ENCODE data around the gene SART1.
A peak's percentile ranks its signal among the peaks of the same experiment; 100 is the strongest.

Gene SART1, protein sequence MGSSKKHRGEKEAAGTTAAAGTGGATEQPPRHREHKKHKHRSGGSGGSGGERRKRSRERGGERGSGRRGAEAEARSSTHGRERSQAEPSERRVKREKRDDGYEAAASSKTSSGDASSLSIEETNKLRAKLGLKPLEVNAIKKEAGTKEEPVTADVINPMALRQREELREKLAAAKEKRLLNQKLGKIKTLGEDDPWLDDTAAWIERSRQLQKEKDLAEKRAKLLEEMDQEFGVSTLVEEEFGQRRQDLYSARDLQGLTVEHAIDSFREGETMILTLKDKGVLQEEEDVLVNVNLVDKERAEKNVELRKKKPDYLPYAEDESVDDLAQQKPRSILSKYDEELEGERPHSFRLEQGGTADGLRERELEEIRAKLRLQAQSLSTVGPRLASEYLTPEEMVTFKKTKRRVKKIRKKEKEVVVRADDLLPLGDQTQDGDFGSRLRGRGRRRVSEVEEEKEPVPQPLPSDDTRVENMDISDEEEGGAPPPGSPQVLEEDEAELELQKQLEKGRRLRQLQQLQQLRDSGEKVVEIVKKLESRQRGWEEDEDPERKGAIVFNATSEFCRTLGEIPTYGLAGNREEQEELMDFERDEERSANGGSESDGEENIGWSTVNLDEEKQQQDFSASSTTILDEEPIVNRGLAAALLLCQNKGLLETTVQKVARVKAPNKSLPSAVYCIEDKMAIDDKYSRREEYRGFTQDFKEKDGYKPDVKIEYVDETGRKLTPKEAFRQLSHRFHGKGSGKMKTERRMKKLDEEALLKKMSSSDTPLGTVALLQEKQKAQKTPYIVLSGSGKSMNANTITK

DNA sequence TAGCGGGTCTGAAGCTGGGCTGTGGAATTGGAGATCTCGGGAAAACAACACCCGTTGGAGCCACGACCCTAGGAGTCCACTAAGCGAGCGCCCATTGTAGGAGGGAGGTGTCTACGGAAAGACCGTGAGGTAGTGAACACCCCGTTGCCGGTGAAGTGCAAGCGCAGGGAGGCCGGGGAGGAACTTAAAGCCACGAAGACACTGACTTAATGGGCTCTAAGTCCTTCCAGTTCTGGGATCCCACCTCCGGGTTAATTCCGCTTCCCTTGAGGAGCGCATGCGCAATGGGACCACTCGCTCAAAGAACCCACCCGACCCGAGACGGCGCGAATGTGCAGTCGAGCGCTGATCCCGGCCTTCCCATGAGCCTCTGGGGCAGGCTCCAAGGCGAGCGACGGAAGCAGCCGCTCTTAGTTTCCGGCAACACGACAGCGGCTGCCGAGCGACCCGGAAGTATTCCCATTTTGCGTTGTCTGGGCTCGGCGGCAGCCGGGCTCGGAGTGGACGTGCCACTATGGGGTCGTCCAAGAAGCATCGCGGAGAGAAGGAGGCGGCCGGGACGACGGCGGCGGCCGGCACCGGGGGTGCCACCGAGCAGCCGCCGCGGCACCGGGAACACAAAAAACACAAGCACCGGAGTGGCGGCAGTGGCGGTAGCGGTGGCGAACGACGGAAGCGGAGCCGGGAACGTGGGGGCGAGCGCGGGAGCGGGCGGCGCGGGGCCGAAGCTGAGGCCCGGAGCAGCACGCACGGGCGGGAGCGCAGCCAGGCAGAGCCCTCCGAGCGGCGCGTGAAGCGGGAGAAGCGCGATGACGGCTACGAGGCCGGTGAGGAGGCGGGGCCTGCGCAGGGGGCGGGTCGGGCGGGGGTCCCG, at the start of gene SART1:
Gene SART1, plus strand, starts transcription at position 468 of the 874 bp plus-strand sequence. Its CDS starts 47 bp downstream, at position 515.
- peak; percentile 83 for FAIRE-seq

DNA sequence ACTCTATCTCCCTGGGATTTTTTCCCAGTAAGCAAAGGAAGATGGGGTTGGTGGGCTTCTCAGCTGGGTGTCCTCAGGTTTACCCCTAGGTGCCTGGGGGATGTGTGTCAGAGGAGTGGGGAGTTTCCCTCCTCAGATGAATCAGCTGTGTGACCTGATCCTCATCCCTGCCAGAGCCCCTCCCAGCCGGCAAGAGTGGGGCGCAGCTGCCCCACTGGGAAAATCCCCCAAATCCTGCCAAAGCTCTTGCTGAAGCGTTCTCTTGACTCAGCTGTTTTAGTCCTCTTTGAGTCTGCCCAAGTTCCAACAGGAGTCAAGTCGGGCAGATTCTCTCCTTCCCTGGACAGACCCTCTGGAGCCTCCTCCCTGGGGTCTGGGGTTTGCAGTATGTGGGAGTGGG, 48.7 kb upstream of the SART1 start:
- no peak for FAIRE-seq

DNA sequence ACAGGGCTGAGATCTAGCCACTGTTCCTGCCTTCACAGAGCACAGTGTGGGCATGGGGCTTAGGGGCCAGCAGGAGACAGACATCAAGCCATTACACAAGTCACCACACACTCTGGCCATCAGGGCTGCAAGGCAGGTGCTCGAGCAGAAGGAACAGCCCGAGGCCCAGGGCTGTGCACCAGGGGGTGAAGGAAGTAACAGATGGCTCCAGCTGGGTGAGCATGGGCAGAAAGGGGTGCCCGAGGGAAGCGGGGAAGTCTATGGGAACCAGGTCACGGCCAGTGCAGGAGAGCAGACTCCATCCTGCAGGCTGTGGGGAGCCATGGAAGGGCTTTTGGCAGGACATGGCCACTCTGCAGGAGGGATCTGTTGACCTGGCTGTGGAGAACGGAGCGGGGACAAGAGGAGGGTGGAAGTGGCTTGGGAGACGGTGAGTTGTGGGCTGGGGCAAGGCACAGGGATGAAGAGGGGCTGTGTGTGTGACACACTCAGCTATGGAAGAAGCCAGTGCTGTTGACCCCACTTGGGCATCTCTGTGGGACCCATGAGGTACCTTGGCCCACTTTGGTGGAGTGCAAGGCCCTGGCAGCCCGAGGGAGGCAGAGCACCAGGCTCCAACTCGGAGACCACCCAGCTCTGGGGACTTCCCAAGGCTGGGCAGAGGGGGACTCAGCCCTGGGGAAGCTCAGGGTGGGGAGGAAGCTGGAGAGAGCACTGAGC, 46.3 kb upstream of the SART1 start:
- no peak for FAIRE-seq

DNA sequence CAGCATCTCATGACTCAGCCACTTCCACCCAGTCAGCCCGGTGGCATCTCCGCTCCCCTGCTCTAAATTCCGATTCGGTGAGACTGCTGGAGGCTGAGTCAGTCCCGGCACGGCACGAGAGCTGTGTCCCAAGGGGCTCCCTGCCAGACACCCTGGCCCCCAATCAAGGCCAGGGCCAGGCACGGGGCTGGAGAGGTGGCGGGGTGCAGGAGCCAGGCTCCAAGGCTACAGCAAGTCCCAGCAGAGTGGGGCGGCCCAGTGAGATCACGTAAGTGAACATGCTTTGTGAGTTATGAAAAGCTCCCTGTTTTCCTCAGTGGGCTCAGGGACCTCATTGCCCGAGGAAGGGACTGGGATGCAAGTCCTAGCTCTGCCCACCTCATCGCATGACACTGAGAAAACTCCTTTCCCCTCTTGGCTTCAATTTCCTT, 45.7 kb upstream of the SART1 start:
- FAIRE-seq = no peak

DNA sequence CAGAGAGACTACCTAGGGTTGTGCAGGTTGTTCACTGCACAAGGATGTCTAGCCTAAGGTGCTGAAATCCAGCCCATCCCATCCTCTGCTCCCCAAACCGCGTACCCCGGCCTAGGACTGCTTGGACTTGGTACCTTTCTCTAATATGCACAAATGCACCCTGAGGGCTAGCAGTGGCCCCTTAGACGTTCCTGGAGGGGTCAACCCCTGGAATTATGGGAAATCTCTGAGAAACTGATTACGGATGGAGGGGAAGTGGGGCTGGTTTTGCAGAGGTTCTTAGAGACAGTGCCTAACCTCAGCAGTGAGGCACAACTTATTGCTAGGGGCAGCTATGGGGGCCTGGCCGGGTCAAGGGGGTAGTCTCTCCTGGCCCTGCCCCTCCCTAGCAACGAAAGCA, 45.1 kb upstream of the SART1 start:
- no peak for FAIRE-seq

DNA sequence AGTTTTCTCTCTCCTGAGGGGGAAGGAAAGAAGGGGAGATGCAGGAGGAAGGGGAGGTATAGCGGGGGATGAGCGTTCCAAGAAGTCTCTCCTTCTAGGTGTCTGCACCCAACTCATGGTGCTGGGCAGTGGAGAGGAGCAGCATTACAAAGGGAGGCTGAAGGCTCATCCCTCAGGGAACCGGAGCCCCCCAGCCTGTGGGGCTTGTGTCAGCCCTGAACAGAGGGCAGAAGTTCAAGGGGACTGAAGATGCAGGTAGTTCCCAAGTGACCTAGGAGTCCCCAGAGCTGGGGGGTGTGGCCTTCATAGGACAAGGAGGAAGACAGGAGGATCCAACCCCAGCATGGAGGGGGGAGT, 44.5 kb upstream of the SART1 start:
- FAIRE-seq = no peak

DNA sequence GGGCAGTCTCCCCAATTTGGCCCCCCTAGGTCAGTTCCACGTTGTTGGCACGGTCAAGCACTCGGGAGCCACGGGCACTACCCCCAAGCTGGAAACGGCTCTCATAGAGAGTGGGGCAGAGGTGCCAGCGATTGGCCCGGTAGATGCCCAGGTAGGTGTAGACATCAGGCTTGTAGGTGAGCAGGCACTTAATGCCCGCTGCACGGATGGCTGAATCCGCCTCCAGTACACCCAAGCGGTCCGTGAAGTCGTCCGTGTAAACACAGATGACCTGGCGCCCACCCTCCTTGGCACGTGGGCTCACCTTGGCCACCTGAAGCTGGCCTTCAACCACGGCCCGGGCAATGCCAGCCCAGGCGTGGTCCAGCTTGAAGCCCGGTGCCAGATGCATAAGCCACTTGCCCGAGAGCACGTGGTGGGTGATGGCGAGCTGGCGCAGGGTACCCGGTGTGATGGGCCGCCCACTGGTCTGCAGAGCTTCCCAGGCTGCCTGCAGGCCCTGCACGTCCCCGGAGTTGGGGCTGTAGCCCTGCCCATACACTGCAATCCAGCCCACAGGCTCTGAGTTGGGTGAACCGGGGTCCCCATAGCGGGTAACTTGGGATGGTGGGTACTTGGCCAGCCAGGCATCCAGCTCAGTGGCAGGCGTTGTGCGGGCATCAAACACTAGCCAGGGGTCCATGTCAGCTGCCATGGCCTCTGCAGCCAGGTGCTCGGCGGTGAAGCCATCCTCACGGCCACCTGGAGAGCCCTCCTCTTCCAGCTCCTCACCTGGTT, 43.9 kb upstream of the SART1 start:
- no peak for FAIRE-seq

DNA sequence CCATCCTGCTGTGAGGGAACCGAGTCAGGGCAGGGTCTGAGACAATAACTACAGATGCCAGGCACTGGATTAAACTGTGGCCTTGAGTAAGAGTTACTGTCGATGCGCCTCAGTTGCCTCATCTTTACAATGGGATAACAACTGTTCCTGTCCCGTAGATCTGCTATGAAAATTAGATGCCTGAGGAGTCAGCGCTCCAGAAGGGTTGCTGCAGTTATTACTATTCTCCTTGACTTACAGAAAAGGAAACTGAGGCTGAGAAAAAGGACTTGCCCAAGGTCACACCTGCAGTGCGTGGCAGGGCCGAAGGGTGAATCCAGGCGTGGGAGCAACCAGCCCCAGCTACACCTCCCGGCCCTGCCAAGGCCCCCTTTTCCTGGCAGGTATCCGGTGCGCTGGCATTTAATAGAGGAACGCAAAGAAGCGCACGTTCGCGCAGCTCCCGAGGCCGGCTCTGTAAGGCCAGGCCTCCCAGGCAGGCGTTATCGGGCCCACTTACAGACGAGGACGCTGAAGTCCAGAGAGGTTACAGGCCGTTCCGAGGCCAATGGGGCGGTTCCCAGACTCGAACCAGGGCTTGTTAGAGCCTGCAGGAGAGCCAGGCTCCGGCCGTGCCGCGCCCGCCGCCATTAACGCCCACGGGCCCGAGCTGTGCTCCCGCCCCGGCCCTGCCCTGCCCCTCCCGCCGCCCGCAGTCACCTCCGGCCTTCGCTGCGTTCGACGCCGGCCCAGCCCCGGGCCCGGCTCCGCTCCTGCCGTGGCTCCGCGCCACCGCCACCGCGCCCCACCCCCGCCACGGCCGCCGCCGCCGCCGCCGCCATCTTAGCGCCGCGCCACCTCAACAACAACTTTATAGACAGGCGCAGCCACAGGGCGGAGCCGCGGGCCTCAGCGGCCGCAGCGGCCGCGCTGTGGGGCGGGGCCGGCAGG, 43.1 kb upstream of the SART1 start, which contains the start of gene C11orf68:
Gene C11orf68, minus strand, starts transcription at position 852 of the 930 bp plus-strand sequence. Its CDS starts 31 bp downstream, at position 821.
- FAIRE-seq = no peak

DNA sequence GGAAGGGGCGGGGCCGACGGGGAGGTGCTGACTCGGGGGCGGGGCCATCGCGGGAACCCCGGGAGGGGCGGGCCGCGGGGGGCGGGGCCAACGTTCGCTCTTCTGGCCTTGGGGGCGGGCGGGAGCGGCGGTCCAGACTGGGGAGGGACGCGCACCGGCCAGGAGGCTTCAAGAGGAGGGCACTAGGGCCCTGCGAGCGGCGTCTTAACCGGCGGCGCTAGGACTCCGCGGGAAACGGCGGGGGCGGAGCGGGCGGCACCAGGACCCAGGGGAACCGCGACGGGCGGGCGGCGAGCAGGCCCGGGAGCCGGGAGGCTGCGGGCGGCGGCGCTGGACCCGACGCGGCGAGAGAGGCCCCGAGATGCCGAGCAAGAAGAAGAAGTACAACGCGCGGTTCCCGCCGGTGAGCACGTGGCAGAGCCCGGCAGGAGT, 42.4 kb upstream of the SART1 start, which contains the start of gene DRAP1:
Gene DRAP1, plus strand, starts transcription at position 286 of the 432 bp plus-strand sequence. Its CDS starts 76 bp downstream, at position 362.
- FAIRE-seq = no peak

DNA sequence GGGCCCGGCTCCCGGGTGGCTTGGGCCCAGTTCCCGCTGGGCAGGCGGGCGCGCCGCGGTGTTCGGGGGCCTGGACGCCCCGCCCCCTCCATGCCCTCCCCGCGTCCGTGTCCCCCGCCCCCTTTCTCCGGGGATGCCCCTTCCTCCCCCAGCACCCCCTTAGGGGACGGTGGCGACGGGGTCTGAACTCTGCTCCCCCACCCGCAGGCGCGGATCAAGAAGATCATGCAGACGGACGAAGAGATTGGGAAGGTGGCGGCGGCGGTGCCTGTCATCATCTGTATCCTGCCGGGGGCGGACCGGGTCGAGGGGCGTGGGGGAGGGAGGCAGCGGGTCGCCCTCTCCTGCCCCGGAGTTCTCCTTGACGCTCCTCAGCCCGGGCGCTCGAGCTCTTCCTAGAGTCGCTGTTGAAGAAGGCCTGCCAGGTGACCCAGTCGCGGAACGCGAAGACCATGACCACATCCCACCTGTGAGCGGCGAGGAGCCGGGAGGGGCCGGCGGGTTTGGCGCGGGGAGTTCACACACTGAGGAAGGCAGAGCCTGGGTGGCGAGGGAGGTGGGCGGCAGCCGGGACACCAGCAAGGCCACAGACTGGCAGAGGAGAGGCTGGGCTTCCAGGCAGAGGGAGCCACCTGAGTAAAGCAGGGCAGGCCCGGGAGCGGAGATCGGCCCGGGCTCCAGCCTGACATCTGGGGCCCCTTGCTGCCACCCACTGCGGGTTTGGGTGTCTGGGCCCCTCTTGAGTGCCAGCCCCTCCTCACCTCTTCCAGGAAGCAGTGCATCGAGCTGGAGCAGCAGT, 41.8 kb upstream of the SART1 start:
- FAIRE-seq = no peak

DNA sequence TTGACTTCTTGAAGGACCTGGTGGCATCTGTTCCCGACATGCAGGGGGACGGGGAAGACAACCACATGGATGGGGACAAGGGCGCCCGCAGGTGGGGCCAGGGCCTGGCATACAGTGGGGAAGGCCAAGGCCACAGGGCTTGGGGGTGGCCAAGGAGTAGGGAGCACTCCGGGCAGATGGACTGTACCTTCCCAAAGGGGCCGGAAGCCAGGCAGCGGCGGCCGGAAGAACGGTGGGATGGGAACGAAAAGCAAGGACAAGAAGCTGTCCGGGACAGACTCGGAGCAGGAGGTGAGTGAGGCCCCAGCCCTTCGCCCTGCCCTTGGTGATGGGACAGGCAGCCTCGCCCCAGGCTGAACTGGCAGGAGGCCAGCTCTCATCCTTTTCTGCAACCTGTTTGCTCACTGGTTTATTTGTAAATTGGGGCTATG, 41.1 kb upstream of the SART1 start:
- no peak for FAIRE-seq

DNA sequence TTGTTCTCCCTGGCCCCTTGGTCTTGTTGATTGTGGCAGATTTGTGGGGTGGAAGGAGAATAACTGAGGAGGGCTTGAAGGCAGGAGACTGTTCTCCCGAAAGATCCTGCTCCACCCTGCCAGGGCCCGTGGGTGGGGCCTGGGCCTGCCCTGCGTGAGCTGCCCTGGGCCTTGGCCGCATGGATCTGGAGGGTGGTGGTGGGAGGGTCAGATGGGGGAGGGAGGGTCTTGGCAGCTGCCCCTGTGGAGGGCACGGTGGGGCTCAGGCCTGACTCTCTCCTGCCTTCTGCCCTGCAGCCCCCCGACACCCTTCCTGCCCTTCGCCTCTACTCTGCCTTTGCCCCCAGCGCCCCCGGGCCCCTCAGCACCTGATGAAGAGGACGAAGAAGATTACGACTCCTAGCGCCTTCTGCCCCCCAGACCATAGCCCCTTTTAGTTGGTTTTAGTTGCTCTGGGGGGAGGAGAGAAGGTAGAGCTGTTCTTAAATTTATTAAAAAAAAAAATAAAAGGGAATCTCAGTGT, 40.4 kb upstream of the SART1 start:
- no peak for FAIRE-seq

DNA sequence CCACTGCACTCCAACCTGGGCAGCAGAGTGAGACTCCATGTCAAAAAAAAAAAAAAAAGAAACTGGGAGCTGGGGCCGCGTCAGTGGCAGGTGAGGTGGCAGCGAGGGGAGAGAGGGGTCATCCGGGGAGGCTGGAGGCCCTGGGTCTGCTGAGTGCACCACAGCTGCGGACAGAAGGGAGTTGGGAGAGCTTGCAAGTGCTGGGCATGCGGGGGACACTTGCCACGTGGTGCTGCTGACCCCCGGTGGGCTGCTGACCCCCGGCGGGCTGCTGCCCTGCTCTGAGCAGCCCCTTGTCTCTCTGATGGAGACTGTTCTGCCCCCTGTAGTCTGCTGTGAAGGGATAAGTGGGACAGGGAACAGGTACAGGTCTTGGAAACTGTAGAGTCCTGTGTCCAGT, 39.7 kb upstream of the SART1 start:
- no peak for FAIRE-seq

DNA sequence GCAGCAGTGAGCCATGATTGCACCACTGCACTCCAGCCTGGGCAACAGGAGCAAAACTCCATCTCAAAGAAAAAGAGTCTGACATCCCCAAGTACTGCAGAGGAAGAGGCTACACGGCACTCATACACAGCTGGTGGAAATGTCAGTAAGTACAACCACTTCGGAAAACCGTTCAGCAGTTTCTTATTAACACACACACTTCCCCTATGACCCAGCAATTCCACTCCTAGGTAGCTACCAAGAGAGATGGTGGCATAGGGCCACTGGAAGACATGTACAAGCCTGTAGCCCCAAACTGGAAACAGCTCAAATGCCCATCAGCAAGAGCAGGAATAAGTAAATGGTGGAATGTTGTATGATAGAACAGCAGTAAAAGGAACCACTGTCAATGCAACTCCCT, 39.0 kb upstream of the SART1 start:
- no peak for FAIRE-seq

DNA sequence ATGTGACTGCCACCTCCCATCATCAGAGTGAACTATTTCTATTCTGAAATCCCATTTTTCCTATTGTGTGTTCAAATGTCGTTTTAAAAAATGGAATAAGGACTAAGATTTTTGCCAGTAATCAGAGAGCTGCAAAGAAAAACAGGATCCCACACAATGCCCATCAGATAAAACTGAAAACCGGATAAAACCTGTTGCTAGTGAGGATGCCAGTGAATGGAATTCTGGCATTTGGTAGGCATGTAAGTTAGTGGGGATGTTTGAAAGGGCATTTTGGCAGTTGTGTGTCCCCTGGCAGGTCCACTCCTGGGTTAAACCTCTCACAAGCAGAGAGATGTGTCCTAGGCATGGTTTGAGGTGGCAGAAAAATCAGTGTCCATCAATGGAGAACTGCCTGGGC, 36.1 kb upstream of the SART1 start:
- FAIRE-seq = no peak

DNA sequence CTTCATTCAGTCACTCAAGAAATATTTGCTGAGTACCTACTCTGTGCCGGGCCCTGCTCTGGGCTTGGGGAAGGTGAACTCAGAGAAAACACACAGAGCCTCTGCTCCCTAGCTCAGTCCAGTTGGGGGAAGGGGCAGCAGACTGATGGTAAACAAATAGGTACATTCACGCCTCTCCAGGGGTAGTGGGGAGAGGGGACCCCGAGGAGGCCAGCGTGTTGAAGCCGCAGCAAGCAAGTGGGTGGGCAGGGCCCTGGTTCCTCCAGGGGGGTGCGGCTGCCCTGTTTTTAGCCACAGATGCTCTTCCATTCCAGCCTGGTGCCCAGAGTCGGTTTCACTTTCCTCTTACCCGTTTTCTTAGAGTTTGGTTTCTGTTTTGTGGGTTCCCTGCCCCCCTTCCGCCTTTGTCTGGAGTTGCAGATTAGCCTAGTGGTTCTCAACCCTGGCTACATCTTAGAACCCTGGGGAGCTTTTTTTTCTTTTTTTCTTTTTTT, 33.6 kb upstream of the SART1 start:
- no peak for FAIRE-seq

DNA sequence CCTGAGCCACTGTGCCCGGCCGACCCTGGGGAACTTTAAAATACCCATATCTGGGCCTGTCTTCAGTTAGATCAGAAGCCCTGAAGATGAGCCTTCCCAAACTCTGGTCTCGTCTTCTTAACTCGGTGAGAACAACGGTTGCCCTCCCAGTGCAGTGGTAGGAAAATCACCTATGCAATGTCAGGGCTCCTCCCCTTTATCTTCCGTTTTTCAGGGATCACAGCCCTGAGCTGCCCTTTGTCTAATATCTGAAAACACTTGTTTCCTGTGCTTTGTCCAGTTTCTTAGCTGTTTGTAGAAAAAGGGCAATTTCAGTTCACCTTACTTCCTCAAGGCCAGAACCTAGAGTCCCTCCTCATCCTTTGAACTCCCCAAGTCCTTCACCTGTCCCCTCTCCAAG, 32.9 kb upstream of the SART1 start:
- FAIRE-seq = no peak

DNA sequence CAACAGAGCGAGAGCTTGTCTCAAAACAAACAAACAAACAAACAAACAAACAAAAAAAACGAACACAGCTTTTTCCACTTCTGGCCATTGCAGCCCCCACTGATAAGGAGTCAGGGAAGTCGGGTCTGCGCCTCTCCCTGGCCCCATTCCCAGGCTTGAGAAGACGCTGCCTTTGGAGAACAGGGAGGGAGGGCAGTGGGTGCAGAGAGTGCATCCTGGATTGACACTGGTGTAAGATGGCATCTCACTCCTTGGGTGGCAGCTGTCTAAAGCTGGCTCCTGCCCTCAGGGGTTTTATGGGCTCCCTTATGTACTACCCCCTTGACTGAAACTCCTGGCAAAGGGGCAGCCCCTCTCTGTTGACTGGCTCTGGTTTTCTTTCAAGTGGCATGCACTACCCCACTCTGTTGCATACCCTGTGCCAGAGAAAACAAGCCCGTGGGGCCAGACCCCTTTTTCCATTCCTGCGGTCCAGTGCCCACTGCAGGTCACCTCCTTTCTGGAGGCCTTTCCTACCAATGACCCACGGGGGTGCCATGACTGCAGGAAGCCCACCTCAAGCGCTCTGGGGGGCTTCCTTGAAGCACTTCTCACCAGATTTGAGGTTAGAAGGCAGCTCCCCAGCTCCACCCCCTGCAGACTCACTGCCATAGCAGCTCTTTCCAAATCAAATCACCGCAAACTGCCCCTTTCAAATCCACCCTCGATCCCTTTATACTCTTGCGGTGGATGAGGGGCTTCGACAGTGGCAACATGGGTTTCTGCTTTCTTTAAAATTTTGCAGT, 29.6 kb upstream of the SART1 start:
- no peak for FAIRE-seq

All from TTC549 (cell line).